ENCODE measurements around the gene FAM114A1. TPM values are rescaled to one million over a fixed set of nuclear protein-coding genes. Genes with fewer than 3 reads are reported as not detected.

FAM114A1 gene
- polyA plus RNA-seq (2014; cell fraction: cytosol; rRNA removed): 5.1 and 10.9 TPM in 2 replicates
- 6.9 and 13.3 TPM in 2 replicates for polyA plus RNA-seq (2014; cell fraction: nucleus; rRNA removed)

DNA sequence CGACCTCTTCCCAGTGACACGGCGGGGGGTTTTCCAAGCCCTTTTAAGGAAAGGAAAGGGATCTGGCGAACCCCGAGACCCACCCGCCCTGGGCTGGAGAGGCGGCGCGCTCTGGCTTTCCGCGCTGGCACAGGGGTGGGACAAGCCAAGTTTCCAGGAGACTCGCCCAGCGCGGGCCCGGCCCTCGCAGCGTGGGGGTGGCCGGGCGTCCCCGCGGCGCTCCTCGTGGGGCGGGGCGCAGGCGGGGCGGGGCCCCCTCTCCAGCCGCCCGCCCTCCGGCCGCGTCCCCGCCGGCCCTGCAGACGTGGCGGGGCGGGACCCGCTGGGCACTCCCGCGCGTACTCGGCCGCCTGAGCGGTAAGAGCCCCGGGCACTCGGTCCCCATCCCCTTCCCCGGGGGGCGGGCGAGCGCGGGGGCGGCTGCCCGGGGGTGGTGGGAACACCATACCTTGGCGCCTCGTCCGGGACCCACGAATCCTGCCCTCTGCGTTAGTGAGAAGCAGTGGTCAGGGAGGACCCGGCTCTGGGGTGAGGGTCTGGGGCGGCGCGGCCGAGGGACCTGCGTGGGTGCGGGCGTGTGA, at the start of gene FAM114A1:
FAM114A1 (plus strand) TSS at position 329 of the 581 bp plus-strand sequence. CDS start 10,273 bp downstream, outside the sequence.
- DNase-seq (ENCODE audit: low spot score): peak; percentile 28

DNA sequence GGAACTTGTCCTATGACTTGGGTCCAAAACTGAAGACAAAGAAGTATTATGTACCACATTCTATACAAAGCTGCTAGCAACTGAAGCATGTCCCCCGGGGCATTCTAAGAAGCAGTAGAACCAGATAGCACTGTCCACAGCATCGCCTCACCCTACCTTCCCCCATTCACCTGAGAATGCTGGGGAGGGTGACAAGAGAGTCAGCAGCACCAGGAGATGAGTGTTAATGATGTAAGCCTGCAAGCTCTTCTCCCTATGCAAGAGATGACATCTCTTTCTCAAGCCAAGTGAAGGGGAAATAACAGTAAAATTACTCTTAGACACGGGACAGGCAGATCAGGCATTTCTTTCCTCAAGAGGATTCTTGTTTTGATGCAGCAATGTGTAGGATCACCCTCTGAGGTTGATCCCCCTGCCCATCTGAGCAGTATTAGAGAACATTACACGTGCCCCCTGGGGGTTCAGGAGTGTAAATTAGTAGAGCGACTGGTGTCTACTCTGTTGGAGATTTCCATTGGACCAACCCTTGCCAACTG, 49.1 kb upstream of the FAM114A1 start:
- no peak for DNase-seq (ENCODE audit: low spot score)

DNA sequence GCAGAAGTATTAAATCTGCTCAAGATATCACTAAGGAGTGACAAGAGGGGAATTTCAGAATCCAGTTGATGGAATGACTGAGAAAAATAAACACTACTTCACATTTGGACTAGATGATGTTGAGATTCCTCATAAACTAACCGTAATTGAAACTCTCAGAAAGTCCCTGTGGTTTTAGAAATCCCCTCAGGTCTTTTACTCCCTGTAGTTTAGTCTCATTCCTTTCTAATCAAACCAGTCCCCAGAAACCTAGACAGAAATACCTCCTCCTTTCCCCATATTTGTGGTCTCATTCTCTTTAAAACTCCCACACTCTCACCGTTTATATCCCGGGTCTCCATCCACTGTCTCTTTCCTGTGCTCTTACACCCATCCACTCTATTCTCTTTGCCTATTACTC, 48.0 kb upstream of the FAM114A1 start:
- no peak for DNase-seq (ENCODE audit: low spot score)

DNA sequence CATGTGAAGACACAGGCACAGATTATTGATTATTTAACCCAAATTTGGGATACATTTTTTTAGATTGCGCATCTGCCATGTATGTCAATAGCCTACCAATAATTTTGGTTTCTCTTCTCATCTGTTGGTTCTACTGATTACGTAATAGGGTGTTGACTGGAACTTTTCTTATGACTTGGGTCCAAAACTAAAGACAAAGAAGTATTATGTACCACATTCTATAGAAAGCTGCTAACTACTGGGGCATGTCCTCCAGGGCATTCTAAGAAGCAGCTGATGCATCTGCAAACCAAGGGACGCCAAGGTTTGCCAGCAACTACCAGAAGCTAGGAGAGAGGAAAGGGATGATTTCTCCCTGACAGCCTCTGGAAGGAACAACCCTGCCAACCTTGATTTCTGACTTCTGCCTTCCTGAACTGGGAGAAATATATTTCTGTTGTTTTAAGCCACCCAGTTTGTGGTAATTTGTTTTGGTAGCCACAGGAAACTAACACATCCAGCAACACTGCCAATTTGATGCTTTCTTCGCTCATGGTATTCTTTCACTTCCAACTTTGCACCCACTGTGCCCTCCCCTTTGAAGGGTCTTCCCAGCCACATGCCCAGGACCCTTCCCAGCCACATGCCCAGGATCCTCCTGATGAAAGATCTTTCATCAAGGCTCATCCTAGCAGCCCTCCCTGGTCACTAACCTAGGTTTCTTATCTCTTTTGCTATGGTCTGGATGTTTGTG, 47.1 kb upstream of the FAM114A1 start:
- no peak for DNase-seq (ENCODE audit: low spot score)

DNA sequence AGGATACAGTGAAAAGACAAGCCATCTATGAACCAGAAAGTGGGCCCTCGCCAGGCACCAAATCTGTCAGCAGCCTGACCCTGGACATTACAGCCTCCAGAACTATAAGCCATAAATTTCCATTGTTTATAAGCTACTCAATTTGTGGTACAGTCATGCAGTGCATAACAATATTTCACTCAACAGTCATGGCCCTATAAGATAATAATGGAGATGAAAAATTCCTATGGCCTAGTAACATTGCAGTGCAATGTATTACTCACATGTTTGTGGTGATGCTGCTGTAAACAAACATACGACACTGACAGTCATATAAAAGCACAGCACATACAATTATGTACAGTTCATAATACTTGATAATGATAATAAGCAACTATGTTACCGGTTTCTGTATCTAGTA, 45.9 kb upstream of the FAM114A1 start:
- DNase-seq (ENCODE audit: low spot score): no peak

DNA sequence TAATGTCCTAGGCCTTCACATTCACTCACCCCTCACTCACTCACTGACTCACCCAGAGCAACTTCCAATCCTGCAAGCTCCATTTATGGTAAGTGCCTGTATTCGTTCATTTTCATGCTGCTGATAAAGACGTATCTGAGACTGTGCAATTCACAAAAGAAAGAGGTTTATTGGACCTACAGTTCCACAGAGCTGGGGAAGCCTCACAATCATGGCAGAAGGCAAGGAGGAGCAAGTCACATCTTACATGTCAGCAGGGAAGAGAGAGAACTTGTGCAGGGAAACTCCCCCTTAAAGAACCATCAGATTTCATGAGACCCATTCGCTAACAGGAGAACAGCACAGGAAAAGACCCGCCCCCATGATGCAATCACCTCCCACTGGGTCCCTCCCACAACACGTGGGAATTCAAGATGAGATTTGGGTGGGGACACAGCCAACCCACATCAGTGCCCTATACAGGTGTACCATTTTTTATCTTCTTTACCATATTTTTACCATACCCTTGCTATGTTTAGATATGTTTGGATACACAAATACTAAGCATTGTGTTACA, 44.8 kb upstream of the FAM114A1 start:
- DNase-seq (ENCODE audit: low spot score): no peak

DNA sequence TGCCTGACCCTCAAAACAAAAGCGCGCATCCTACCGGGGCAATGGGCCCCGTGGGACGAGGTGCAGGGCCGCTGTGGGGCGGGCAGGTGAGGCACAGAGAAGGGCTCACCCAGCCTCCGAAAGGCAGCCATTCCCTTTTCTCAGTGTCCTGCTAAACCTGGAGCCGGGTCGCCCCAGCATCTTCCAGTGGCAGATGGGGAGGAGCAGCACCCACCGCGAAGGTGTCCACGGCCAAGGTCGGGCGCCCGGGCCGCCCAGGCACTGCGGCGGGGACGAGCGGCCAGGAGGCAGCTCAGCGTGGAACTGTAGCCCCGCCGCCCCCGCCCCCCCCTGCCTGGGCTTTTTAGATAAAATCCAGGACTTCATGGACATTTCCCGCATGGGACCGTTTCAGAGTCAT, 43.8 kb upstream of the FAM114A1 start:
- DNase-seq (ENCODE audit: low spot score): no peak

DNA sequence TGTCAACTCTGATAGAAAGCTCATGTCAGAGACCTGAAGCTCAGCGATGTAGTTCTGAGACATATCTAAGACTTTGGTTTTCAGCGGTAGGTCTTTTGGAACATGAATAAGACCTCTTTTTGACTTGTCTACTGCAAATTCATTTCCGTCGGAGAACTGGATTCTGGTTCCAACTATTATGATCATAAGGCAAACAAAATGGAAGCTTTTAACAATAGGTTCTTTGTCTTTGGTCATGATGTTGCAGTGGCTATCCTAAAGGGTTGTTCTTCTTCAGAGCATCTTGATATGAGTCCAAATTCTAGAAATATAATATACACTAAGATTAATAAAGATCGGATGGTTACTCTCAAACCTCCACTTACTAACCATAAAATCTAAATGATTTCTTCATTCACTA, 38.4 kb upstream of the FAM114A1 start:
- DNase-seq (ENCODE audit: low spot score): no peak

DNA sequence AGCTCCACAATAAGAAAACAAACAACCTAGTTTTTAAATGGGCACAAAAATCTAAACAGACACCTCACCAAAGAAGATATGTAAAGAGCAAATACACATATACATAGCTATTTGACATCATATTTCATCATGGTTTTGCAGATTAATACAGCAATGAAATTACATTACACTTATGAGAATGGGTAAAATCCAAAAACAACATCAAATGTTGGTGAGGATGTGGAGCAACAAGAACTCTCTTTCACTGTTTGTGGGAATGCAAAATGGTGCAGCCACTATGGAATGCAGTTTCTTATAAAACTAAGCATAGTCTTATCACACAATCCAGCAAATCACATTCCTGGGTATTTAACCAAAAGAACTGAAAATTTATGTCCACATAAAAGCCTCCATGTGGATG, 36.0 kb upstream of the FAM114A1 start:
- DNase-seq (ENCODE audit: low spot score): no peak

DNA sequence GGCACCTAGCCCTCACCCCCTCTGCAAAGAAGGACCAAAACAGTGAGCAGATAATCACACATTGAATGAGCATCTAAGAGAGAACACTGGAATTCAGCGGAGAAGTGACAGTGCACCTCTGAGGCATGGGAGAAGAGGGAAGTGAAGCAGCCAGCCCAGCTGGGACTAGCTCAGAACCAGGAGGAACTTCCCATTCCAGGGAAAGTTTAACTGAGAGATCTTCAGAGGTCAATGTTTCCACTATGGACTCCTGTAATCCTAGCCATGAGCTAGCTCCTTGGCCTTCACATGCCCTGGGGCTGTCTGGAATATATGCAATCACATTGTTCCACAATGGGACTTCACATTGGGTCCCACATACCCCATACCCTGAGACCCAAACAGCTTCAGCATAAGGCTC, 35.4 kb upstream of the FAM114A1 start:
- no peak for DNase-seq (ENCODE audit: low spot score)

DNA sequence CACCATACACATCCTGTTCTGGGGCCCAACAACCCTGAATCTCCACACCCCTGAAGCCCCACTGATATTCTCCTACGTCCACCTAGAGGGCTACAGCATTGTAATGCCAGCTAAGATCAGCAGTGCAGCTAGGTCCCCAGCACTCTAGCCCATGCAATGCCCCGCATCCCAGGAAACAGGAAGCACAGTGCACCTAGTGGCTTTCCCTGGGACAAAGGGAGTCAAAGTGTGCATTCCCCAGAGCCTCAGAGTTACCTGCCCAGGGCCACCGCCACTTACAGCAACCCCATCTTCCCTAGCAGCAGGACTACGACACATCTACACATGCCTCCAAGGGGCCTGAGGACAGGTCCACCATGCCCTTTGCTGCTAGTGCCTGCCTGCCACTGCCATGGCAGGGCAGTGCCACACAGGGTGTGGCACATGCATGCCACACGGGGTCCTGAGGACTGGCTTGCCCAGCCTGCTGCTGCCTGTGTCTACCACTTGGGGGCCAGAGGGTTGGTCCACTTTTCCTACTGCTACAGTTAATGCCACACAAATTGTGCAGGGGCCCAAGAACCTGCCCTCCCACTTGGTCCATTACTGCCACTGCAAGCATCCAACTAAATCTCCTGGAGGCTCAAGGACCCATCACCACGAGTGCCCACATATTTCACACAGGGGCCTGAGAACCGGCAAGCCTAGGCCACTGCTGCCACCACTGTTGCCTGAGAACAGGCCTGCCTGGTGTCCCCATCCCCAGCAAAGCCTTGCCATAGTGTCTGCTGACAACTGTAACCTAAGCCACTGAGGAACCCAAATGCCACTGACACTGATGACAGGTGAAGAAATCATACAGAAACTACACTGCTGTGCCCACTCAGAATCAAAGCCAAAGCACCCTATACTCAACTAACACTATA, 34.7 kb upstream of the FAM114A1 start:
- no peak for DNase-seq (ENCODE audit: low spot score)

DNA sequence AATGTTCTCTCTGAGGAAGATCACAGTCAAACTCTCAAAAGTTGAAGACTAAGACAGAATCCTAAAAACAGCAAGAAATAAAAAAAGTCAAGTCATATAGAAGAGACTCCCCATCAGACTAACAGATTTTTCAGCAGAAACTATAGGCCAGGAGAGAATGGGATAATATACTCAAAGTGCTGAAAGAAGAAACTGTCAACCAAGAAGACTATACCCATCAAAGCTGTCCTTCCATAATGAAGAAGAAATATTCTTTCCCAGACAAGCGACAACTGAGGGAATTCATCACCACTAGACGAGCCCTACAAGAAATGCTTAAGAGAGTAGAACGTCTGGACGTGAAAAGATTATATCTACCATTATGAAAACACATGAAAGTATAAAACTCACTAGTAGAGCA, 33.0 kb upstream of the FAM114A1 start:
- no peak for DNase-seq (ENCODE audit: low spot score)

DNA sequence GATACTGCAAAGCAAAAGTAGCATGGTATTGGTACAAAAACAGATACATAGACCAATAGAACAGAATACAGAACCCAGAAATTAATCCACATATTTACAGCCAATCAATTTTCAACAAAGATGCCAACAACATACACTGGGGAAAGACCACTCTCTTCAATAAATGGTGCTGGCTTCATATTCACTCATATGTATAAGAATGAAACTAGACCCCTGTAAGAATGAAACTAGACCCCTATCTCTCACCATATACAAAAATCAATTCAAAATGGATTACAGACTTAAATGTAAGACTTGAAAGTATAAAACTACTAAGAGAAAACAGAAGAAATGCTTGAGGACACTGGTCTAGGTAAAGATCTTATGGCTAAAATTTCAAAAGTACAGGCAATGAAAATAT, 30.3 kb upstream of the FAM114A1 start:
- DNase-seq (ENCODE audit: low spot score): no peak

DNA sequence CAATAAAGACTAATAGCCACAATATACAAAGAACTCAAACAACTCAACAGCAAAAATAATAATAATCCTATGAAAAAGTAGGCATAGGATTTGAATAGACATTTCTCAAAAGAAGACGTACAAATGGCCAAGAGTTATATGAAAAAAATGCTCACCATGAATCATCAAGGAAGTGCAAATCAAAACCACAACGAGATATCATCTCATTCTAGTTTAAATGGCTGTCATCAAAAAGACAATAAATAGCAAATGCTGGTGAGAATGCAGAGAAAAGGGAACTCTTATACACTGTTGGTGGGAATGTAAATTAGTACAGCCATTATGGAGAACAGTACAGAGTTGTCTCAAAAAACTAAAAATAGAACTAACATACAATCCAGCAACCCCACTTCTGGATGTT, 29.8 kb upstream of the FAM114A1 start:
- no peak for DNase-seq (ENCODE audit: low spot score)

DNA sequence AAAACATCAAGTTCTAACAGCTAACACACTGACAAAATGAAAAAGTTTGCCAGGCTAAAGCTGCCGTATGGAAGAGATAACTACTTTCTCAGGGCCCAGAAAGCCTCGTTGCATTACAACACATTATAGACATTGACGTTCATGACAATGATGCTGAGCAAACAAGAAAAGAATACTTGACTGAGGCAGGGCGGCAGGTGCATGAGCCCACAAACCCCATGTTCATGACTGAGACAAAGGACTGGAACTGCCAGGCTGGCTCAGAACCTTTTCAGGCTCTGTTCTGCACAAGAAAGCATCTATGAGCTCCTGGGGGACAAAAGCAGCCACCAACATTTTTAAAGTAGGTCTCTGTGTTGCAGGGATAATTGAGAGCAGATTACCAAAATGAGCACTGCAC, 24.6 kb upstream of the FAM114A1 start:
- DNase-seq (ENCODE audit: low spot score): no peak

DNA sequence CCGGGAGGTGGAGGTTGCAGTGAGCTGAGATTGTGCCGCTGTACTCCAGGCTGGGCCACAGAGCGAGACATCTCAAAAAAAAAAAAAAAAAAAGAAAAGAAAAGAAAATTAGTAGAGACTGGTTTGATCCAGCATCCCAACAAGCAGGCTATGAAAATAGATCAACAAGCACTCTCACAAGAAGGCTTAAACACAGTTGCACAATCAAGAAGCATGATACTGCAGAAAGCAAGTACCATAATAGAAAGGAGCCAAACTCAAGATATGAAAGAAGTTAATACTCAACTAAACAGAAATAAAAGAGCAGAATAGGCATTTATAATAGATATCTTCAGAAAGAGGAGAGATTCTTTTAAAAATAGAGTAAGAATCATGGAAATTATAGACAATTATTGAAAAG, 21.6 kb upstream of the FAM114A1 start:
- no peak for DNase-seq (ENCODE audit: low spot score)

DNA sequence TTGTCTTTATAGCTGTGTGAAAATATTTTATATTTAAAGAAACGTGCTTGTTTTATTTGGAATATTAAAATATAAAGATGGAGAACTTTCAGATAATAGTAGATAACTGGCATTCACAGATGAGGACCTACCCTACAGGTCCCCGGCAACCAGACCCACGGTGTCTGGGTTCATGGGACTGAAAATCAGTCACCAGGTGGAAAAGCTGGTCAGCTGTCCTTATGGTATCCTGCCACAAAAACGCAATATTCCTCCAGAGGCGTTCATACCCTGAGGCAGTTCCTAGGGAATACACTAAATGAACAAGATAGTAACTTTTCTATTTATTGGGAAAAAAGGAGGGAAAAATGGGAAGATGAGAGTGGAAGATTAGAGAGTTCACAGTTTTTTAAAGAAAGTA, 12.1 kb upstream of the FAM114A1 start:
- no peak for DNase-seq (ENCODE audit: low spot score)

DNA sequence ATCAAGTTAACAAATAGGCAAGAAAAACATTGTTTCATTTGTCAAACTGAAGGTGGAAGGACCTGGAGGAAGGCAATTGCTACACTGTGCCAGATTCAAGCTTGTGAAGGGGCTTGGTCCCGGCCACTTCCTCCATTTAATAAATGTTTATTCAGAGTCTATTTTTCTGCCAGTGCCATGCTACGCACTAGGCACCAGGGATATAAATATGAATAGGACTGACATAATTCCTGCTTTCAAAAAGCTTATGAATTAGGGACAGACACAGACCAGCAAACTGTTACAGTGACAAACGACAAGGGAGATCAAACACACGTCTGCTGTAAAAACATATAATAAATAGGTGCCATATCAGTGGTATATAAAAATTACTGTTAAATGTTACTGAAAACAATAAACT, 11.6 kb upstream of the FAM114A1 start:
- DNase-seq (ENCODE audit: low spot score): no peak

DNA sequence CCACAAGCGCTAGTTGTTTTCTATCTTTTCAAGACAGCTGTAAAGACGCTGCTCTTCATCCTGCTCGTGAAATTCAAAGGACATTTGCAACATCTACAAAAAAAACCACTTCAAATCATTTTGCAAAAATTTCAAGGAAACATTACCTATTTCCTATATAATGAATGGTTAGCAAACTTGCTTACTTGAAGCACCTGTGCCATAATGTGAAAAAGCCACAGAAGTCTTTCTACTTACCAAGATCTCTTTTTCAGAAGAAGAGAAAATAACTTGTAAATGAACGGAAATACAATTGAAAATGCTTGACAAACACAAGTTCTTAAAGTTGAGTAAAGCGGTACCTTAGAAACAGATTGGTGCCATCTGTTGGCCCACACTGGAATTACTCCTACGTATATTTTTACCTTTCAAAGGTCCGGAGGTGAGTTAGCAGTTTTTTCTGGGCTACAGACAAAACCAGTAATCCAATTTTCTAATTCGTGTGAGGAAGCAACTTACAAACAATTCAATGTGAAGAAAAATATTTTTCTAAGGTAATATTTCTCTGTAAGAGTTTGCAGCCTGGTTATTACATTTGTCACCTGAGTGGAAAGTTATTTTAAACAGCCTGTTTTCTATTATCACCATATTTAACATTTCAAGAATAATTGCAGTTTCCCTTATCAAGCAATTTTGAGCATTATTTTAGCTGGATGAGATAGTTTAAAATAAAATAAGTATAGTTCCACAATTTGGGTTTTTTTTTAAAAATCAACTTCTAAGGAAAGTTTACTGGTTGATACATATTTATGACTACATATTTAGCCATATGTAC, 10.9 kb upstream of the FAM114A1 start, which contains the start of gene TLR6:
TLR6 (minus strand) TSS at position 294 of the 814 bp plus-strand sequence. CDS start 27,344 bp downstream, outside the sequence.
- DNase-seq (ENCODE audit: low spot score): peak; percentile 45

DNA sequence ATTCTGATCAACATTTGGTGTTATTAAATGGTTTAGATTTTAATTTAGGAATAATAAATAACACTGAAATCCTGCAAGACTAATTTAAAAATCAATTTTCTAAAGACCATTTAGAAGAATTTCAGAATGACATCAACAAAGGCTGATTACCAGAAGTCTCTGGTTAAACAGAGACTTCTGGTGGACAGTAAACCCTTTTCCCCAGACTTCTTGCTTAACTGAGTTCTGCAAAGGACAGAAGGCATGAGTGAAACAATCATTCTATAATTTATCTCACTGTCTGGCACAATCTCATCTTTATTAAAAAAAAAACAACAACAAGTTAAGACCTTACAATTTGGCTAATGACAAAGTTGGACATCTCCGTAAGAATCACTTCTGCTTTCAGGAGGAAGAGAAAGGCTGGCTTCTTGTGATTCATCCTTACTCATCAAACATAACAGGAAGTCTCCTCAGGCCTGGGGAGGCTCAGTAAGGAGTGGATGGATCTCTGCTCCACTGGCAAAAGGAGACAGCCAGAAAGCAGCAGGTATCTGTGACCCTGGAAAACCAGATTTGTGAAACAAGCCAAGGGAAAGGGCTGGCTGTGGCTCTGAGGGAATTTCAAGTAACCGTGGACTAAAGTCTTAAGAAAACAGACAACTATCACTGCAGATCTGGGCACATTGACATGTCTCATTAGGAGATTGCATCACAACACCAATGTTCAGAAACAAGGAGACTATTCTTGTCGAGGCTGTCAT, 10.1 kb upstream of the FAM114A1 start:
- no peak for DNase-seq (ENCODE audit: low spot score)
